BJ (cell line): Measurements from ENCODE around the gene NRN1L. TPM values are rescaled to one million over a fixed set of nuclear protein-coding genes. Genes with fewer than 3 reads are reported as not detected.

Source experiments
- CTCF ChIA-PET: fragments of 350-600 bp; formaldehyde crosslinking; extraction: SDS; loops from one replicate; lab custom pipeline; 2021; ENCODE audit warnings: antibody characterized with exemption, inconsistent platforms; lab: Yijun Ruan, JAX
- POLR2A ChIA-PET: fragments of 300-600 bp; sonication (Branson Sonifier 250); formaldehyde crosslinking; extraction: SDS; loops from one replicate; lab custom pipeline; 2021; ENCODE audit warnings: antibody characterized with exemption; lab: Charles Lee
- DNase-seq: peaks from one replicate; pipeline ENCODE4 v3.0.0-alpha.2; 2011; ENCODE audit warnings: low read depth
- H3K27me3 ChIP-seq: 2 replicates; pipeline ENCODE4 v1.6.0; 2011; ENCODE audit warnings: low read length; ENCODE audit not compliant: control insufficient read depth, insufficient read depth
- H3K36me3 ChIP-seq: 2 replicates; pipeline ENCODE4 v1.5.1; 2011; ENCODE audit warnings: low read length; ENCODE audit not compliant: control insufficient read depth, insufficient read depth
- H3K4me3 ChIP-seq: 2 replicates; pipeline ENCODE4 v1.5.1; 2011; ENCODE audit warnings: low read depth, mild to moderate bottlenecking, control low read depth, low read length
- CTCF ChIP-seq: IDR thresholded peaks from 2 replicates; pipeline ENCODE4 v1.5.1; 2011; ENCODE audit warnings: low read depth, mild to moderate bottlenecking, control low read depth, inconsistent platforms, low read length, moderate library complexity; ENCODE audit not compliant: insufficient read depth
- polyA plus RNA-seq: library from polyadenylated mRNA; depleted of rRNA; stranded (reverse); fragments of >200 nt; gene quantifications from 2 replicates; pipeline ENCODE4 v1.2.3, GENCODE V29; 2011

NRN1L gene
- polyA plus RNA-seq, 1 experiment, result 0.27 TPM

- ChIA-PET CTCF (interaction anchor here (0.6 to 8.4 kb wide), 39 partner anchors 9 to 388 kb away, joined by 3 to 155 read pairs (median 5); partner anchors contain the start of genes CTRL, DDX28, DUS2 and EDC4), POLR2A (interaction anchor here (0.6 kb wide), 1 partner anchor 31 kb away, joined by 3 read pairs; no protein-coding TSS in a partner anchor)
- Histone ChIP-seq H3K36me3 (peaks cover 58% of the 10 kb centered on the region), H3K4me3 (no peak overlapping the region), H3K27me3 (no peaks in the 10 kb centered on the region)
- no peak for DNase-seq
- TF ChIP-seq CTCF, result no peak
Observed at GRCh38 chr16:67883146-67883871, 1.4 kb upstream of the NRN1L start.

- Histone ChIP-seq H3K36me3 (peaks cover 53% of the 10 kb centered on the region), H3K27me3 (no peaks in the 10 kb centered on the region), H3K4me3 (no peak overlapping the region)
- no peak for DNase-seq
- peak; percentile 90 for TF ChIP-seq CTCF
- ChIA-PET CTCF (interaction anchor here (0.6 to 8.4 kb wide), 37 partner anchors 9 to 362 kb away, joined by 3 to 155 read pairs (median 6); partner anchors contain the start of genes CTRL, DDX28, DUS2 and EDC4), POLR2A (interaction anchor here (0.6 kb wide), 1 partner anchor 30 kb away, joined by 3 read pairs; no protein-coding TSS in a partner anchor)
Observed at GRCh38 chr16:67883872-67884261, 818 bp upstream of the NRN1L start.

- TF ChIP-seq CTCF, result no peak
- H3K27me3 ChIP-seq, result no peaks in the 10 kb centered on the region
- no peak for DNase-seq
- peaks cover 37% of the 10 kb centered on the region for H3K36me3 ChIP-seq
- ChIA-PET POLR2A (no interaction called here), CTCF (interaction anchor here (1.3 to 8.4 kb wide), 7 partner anchors 18 to 365 kb away, joined by 3 to 155 read pairs (median 7); partner anchors contain the start of genes CTRL and PSMB10)
- H3K4me3 ChIP-seq, result no peak overlapping the region
Observed at GRCh38 chr16:67885545-67885944, 860 bp downstream of the NRN1L start.

- H3K27me3 ChIP-seq, result no peaks in the 10 kb centered on the region
- no peak for DNase-seq
- ChIA-PET POLR2A (no interaction called here), CTCF (interaction anchor here (1.3 to 8.4 kb wide), 3 partner anchors 46 to 365 kb away, joined by 3 to 155 read pairs (median 5); partner anchors contain the start of genes CTRL and PSMB10)
- H3K4me3 ChIP-seq, result no peak overlapping the region
- TF ChIP-seq CTCF, result no peak
- H3K36me3 ChIP-seq, result peaks cover 32% of the 10 kb centered on the region
Observed at GRCh38 chr16:67885976-67886375, 1.3 kb downstream of the NRN1L start.

GRCh38 chr16:67886387-67886786 lies 1.7 kb downstream of the NRN1L start:
- Histone ChIP-seq H3K4me3 (no peak overlapping the region), H3K36me3 (peaks cover 28% of the 10 kb centered on the region), H3K27me3 (no peaks in the 10 kb centered on the region)
- no peak for DNase-seq
- POLR2A ChIA-PET, result no interaction called here
- no peak for TF ChIP-seq CTCF
- CTCF ChIA-PET, result interaction anchor here (1.3 to 8.4 kb wide), 3 partner anchors 46 to 366 kb away, joined by 3 to 155 read pairs (median 5); partner anchors contain the start of genes CTRL and PSMB10
